Liver (tissue), 3 donors: Measurements from ENCODE around the gene RPA4.

Experiments used
- FOXA2 ChIP-seq: IDR thresholded peaks from 2 replicates; pipeline ENCODE4 v1.6.1; 2016; ENCODE audit warnings: antibody characterized with exemption
- JUND ChIP-seq, 2 donors: IDR thresholded peaks; 2 replicates each; pipeline ENCODE4 v1.6.1; 2016; ENCODE audit warnings: antibody characterized with exemption in 2 of 2
- RXRA ChIP-seq, 2 donors: IDR thresholded peaks; 2 replicates each; pipeline ENCODE4 v1.6.1; 2017 to 2018; ENCODE audit warnings: antibody characterized with exemption in 2 of 2, mild to moderate bottlenecking in 1 of 2
- TF ChIP-seq, protein P1 (sequence below): fragments of 150-350 bp; IDR thresholded peaks from 2 replicates; pipeline ENCODE4 v1.5.1; 2017; ENCODE audit warnings: improper control_type of control experiment, low read depth, low read length; ENCODE audit not compliant: missing input control
- TF ChIP-seq, protein P2 (sequence below): IDR thresholded peaks from 2 replicates; pipeline ENCODE4 v1.6.1; 2016; ENCODE audit warnings: antibody characterized with exemption, mild to moderate bottlenecking
- TF ChIP-seq, protein P3 (sequence below): IDR thresholded peaks from 2 replicates; pipeline ENCODE4 v1.6.1; 2016; ENCODE audit warnings: antibody characterized with exemption
- donor health status: healthy.
- donor health status: healthy.

DNA sequence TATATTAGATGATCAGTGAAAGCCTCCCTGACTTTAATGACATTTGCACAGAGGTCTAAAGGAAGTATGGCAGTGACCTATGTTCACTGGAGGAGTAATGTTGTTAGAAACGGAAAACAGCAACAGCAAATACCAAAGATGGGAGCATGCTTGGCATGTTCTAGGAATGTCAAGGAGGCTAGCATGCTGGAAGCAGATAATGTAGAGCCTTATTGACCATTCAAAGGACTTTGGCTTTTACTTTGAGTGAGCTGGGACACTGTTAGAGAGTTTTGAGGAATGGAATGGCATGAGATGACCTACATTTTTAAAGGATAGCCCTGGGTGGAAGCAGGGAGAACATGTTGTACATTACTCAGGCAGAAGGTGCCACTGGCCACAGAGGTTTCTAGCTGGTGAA, 6.0 kb downstream of the RPA4 start:
- no peak for TF ChIP-seq FOXA2
- no peak for TF ChIP-seq RXRA (IDR thresholded peaks at IDR 0.05)
- TF ChIP-seq, protein P1, sequence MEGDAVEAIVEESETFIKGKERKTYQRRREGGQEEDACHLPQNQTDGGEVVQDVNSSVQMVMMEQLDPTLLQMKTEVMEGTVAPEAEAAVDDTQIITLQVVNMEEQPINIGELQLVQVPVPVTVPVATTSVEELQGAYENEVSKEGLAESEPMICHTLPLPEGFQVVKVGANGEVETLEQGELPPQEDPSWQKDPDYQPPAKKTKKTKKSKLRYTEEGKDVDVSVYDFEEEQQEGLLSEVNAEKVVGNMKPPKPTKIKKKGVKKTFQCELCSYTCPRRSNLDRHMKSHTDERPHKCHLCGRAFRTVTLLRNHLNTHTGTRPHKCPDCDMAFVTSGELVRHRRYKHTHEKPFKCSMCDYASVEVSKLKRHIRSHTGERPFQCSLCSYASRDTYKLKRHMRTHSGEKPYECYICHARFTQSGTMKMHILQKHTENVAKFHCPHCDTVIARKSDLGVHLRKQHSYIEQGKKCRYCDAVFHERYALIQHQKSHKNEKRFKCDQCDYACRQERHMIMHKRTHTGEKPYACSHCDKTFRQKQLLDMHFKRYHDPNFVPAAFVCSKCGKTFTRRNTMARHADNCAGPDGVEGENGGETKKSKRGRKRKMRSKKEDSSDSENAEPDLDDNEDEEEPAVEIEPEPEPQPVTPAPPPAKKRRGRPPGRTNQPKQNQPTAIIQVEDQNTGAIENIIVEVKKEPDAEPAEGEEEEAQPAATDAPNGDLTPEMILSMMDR: no peak
- TF ChIP-seq, protein P2, sequence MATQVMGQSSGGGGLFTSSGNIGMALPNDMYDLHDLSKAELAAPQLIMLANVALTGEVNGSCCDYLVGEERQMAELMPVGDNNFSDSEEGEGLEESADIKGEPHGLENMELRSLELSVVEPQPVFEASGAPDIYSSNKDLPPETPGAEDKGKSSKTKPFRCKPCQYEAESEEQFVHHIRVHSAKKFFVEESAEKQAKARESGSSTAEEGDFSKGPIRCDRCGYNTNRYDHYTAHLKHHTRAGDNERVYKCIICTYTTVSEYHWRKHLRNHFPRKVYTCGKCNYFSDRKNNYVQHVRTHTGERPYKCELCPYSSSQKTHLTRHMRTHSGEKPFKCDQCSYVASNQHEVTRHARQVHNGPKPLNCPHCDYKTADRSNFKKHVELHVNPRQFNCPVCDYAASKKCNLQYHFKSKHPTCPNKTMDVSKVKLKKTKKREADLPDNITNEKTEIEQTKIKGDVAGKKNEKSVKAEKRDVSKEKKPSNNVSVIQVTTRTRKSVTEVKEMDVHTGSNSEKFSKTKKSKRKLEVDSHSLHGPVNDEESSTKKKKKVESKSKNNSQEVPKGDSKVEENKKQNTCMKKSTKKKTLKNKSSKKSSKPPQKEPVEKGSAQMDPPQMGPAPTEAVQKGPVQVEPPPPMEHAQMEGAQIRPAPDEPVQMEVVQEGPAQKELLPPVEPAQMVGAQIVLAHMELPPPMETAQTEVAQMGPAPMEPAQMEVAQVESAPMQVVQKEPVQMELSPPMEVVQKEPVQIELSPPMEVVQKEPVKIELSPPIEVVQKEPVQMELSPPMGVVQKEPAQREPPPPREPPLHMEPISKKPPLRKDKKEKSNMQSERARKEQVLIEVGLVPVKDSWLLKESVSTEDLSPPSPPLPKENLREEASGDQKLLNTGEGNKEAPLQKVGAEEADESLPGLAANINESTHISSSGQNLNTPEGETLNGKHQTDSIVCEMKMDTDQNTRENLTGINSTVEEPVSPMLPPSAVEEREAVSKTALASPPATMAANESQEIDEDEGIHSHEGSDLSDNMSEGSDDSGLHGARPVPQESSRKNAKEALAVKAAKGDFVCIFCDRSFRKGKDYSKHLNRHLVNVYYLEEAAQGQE: no peak
- TF ChIP-seq, protein P3, sequence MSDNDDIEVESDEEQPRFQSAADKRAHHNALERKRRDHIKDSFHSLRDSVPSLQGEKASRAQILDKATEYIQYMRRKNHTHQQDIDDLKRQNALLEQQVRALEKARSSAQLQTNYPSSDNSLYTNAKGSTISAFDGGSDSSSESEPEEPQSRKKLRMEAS: no peak
- TF ChIP-seq JUND (IDR thresholded peaks at IDR 0.05): no peak
